ENCODE data around the gene C6orf120. TPM values are rescaled to one million over a fixed set of nuclear protein-coding genes. Genes with fewer than 3 reads are reported as not detected.

C6orf120 gene
- total RNA-seq, result 50.4 and 55.0 TPM in 2 replicates

DNA sequence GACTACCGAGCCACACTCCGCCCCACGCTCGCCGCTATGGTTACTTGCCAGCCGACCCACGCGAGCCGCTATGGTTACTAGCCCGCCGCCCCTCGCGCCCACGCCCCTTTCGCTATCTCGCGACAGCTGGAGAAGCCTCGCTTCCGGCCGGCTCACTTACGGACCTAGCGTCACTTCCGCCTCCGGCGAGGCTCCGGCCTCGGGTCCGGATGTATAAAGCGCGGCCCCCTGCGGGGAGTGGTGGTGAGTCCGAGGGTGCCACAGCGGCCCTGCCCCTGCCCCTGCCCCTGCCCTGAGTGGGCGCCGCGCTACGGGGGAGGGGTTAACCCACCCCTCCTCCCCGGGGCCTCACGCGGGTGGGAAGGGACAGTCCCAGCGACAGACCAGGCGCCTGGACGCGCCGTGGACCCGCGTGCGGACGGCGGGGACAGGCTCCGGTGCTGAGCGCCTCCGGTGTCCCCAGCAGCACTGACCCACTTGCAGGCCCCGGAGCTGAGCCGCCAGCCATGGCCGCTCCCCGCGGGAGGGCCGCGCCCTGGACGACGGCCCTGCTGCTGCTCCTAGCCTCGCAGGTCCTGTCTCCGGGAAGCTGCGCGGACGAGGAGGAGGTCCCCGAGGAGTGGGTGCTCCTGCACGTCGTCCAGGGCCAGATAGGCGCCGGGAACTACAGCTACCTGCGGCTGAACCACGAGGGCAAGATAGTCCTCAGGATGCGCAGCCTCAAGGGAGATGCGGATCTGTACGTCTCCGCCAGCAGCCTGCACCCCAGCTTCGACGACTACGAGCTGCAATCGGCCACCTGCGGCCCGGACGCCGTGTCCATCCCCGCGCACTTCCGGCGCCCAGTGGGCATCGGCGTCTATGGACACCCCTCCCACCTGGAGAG is at the start of gene C6orf120, which contains the start of gene WDR27:
Gene C6orf120 (plus strand): TSS at position 173 of the 886 bp plus-strand sequence. CDS start 334 bp downstream, at position 507.
Gene WDR27 (minus strand): TSS at position 76 of the 886 bp plus-strand sequence. CDS start 13,024 bp downstream, outside the sequence.

DNA sequence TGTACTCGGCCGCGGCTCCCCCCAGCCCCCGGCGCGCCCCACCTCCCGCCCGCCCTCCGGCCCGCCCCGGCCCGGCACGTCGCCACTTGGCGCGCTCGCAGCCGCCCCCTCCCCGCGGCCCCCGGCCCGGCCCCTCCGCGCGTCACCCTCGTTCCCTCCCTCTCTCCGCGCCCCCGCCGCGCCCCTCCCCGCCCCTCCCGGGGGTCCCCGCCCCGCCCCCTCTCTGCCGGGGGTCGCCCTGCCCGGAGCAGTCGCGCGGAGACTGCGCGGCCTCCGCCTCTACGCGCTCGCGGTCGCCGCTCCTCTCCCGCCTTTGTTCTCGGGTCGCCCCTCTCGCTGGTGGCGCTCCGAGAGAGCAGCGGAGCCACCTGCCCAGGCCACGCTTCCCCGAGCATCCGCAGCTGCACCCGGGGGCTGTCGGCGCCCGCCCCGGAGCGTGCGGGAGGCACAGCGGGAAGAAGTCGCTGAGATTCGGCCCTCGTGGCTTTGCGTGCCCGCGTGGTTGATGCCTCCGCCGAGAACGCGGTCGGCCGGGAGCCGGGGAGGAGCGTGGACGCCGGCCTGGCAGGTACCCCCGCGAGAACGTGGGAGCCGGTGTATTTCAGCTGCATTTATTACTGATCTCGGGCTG is 22.7 kb downstream of the C6orf120 start, which contains the start of gene PHF10:
Gene PHF10 (minus strand): TSS at position 7 of the 631 bp plus-strand sequence. CDS start 569 bp downstream, outside the sequence.

DNA sequence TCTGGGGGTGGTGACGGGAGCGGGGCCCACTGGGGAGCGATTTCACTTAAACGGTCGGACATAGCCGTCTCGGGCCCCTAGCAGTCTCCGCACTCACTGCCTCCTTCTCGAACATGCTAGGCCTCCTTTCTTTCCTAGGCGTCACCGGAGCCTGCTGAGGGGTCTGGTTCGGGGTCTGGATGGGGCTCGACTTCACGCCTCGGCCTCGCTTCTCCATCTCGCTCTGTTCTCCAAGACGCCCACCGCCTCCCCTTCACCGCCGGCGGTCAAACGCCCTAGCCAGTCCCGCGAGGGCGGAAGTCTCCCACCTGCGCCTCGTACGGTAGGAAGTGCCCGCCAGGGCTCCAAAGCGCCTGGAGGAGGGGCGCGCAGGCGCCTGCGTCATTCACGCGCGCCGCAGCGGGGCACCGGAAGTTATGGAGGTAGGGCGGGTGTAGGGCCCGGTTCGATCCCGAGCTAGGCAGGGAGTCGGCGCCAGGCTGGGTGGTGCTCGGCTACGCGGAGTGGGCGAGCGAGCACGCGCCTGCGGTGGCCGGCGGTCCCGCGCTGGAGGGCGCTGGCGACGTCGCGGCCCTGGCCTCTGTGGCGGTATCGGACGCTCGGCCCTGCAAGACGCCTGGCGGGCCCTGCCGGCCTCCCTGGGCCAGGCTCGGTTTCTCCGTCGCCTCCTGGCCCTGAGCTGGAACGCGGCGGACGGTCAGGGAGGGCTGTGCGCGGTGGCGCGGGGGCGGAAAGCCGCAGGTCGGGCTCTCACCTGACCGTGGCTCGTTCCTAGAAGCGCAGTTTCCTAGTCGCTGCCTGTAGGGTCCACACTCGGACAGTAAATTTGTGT is 49.5 kb downstream of the C6orf120 start, which contains the start of the genes DYNLT2 and ERMARD:
Gene DYNLT2 (minus strand): TSS at position 331 of the 832 bp plus-strand sequence. CDS start 114 bp downstream, at position 217.
Gene ERMARD (plus strand): TSS at position 381 of the 832 bp plus-strand sequence. CDS start 36 bp downstream, at position 417.

Other genes with a start within 250 kb of the C6orf120 start
- gene WDR27, start 97 bp upstream of the C6orf120 start, total RNA-seq, result 17.5 and 28.7 TPM in 2 replicates
- 10.7 and 14.1 TPM in 2 replicates for gene PHF10, start 22.4 kb downstream of the C6orf120 start, total RNA-seq
- gene DYNLT2, start 49.4 kb downstream of the C6orf120 start, total RNA-seq, result 0.61 and 0.65 TPM in 2 replicates
- 14.9 and 19.8 TPM in 2 replicates for gene ERMARD, start 49.5 kb downstream of the C6orf120 start, total RNA-seq

Measured in hair follicle dermal papilla cell (primary cell).